NCI-H2107 (cell line): ENCODE results near the gene FOCAD.
"Not testable (repeated sequence)": the region's sequence is repeated elsewhere in the genome, so short reads cannot be mapped to it uniquely, and the experiment has no call there.

Experiments
- DNase-seq: peaks from one replicate; lab custom pipeline; 2025; lab: John Stamatoyannopoulos, UW

Gene FOCAD

GRCh38 chr9:20884985-20885593, 201.0 kb downstream of the FOCAD start:
- peak; percentile 7 for DNase-seq

DNA sequence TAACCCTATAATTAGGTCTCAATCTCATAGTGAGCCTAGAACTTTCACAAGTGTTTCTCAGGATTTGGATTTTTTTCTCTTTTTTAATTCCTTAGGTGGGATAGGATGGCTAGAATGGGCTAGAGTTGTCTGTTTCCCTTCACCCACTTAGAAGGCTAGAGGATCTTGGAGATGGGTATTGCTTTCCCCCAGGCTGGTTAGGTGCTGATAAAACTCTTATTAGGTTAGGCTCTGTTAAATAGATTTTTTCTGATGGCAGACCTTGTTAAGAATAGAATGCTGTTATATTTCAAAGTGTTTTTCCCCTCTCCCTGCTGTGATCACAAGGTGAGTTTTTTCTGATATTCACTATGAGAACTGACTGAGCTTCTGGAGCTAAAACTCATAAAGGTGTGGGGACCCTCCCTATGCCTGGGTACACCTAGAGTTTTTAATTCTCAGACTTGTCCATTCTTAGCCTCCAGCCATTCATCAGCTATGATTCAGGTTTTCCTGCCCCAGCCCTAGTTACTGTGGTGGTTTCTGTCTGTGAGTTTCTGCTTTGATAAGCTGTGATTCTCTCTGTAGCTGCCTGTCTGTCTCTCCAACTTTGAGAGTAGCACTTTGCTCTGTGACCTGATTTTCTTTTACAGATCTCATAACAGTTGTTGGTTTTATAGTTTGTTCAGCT, 215.0 kb downstream of the FOCAD start:
- DNase-seq: no peak

- DNase-seq: no peak
Observed at GRCh38 chr9:20903212-20903611, 219.2 kb downstream of the FOCAD start.

DNA sequence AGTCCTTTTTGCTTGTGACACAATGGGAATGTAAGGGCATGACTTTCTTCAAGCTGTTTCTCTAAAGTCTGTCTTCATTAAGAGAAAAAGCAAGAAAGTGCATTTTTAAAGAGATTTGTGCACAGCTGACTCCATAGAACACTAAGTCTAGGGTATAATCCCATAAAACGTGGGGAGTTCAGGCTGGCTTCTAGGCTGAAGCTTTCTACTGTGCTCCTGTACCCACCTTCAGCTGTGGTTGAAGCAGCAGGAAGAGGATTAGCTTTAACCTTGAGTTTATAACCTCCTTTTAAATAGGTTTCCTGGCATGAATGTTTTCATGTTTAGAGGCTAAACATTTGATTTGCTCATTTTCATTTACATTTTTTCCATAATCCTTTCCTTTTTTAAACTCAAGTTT, 220.9 kb downstream of the FOCAD start:
- no peak for DNase-seq

GRCh38 chr9:20906326-20906725, 222.3 kb downstream of the FOCAD start:
- no peak for DNase-seq

DNA sequence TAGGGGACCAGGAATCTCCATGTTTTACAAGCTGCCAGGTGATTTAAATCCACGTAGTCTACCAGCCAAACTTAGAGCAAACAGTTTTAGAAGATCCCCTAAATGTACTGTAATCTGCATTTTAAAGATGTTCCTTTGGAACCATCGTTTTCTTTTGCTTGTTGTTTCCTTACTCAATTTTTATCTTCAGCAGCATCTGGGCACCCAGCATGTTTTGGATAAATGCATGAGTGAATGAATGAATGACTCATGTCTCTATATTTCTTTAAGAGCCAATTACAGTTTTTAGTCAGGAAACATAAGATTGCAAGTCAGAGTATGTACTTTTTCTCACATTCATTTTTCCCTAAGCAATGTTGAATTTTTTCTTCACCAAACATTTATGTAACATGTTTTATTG, 224.4 kb downstream of the FOCAD start:
- no peak for DNase-seq

GRCh38 chr9:20914556-20914955, 230.5 kb downstream of the FOCAD start:
- DNase-seq: no peak

DNA sequence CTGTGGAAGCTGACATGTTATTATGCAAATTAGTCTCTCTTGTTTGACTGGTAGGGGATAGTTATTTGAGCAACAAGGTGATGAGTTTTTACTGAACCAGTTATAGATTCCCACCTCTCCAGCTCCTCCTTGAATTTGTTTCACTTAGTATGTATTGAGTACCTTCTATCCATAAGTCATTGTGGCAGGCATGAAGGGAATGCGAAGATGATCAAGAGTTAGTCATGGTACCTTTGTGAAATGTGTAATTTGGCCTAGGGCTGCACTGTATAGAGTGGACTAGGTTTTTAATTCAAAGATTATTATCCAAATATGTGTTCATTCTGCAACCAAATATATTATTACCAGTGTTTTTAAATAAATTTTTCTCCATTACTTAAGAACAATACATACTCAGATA, 237.3 kb downstream of the FOCAD start:
- no peak for DNase-seq

DNA sequence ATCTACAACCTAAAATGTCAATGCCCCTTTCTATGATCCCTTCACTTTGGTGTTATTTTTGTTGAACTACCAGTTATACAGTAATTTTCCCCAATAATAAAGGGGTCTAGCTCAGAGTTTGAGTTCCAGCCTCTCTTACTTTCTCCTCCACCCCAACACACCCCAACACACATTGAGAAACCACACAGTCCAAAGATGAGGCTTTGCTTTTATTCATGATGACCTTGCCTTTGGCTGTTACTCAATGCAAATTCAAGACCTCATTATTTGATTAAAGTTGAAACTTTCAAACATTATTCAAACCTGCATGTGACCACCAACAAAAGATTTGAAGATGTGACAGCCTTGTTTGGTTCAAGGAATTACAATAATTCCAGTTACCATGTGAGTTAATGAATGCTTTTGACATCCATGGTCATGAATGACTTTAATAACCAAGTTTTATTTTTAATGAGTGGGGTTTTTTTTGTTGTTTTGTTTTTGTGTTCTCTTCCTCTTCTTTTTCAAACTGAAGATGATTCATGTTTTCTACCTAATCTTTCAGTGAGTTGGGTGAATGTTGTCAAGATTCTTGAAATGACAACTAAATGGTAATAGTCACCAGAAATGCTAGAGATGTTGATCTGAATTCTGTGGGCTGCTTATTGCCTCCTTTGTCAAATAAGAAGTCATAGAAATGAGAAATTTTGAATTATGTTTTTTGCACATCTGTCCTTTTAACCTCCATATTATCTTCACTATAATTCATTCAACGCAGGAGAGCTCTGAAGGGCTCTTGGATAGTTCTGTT, 241.4 kb downstream of the FOCAD start:
- DNase-seq: no peak

DNA sequence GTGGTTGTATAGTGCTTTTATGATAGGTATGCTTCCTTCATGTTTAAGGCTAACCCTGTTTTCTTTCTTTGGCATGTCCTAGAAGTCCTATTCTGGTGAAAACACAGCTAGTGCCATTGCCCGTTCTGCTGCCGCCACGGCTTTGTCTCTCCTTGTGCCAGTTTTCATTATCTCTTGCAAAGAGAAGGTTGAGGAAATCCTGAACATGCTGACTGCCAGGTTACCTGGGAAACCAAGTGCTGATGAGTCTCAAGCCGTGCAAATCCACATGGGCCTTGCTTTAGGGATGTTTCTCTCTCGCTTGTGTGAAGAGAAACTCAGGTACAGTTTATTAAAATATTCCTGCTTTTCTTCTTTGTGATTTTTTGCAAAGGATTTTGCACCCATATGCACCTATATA, 245.2 kb downstream of the FOCAD start:
- no peak for DNase-seq

DNA sequence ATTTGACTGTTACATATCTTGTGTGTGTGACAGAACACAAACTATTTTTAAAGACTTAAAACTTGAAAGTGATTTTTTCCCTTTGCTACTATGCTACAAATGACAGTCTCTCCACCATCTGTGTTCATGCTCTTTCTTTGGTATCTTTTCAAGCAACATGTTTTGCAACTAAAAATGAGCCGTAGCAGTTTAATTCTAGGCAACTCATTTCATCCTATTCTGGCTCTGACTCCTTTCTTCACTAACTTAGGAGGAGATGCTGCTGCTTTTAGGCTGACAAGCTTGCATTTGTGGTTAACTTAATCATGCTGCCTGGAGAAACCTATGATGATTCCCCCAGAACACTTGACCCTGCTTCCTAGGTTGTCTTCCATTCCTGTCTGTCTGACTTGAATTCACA, 246.8 kb downstream of the FOCAD start:
- DNase-seq: no peak

DNA sequence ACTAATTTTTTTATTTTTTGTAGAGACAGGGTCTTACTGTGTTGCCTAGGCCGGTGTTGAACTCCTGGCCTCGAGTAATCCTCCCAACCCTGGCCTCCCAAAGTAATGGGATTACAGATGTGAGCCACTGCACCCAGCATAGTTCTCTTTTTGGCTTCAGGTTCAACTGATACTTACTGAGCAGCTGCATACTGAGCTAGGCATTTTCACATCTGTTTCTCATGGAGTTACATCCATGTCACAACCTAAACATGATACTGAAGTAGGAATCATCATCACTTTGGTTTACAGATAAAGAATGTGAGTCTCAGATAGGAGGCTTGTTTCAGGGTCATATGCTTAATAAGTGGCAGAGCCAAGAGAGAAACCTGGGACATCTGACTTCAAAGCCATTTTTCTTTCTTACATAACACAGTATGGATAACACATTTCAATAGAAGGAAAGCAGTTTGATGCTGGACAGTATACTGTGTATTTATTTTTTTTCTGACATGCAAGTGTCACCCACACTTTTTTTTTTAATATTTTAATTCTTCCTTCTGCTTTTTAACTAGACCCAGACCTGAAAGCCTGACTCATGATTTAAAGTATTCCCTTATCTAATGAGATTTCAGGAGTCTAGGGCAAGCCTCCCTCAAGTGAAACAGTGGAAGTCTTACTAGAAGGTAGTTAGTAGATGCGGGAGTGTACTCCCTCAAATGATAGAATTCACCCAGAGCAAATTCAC, 256.6 kb downstream of the FOCAD start:
- no peak for DNase-seq

DNA sequence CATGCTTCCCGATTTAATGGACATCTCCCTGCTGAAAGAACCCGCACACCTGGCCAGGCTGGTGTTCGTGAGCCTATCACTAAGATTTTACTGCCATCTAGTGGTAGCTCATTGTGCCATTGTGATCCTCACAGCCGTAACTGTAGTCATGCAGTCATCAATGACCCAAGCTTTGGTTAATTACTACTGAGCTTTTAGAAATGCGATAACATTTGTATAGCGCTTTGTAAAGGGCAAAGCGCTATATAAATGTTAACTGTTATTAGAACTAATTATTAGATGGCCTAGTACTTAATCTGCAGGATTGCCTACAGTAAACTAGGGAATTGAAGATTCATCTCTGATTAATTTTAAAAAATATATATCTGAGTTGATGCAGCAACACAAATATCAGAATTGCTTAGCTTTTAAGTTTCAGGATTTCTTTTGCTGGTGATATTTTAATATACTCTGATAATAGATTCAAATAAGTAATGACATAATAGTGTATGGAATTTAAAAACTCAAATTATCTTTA, 257.2 kb downstream of the FOCAD start:
- DNase-seq: peak; percentile 65

DNA sequence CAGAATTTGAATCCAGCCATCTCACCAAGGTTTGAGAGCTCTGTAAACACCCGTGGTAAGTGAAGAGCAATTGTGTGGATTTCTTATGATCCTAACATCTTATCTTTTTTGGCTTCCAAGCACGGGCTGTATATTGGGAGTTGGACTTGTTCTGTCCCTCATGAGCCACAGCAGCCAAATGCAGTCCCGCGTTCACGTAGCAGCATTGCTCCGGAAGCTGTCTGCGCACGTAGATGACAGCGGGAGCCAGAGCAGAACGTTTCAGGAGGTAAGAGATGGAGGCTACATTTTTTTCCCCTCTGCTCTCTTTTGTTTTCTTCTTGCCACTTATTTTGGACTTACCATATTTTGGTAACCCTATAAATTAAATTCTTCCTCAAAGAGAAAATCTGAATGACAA, 260.4 kb downstream of the FOCAD start:
- no peak for DNase-seq

GRCh38 chr9:20945269-20945668, 261.2 kb downstream of the FOCAD start:
- no peak for DNase-seq

GRCh38 chr9:20945856-20946255, 261.8 kb downstream of the FOCAD start:
- no peak for DNase-seq

- no peak for DNase-seq
Observed at GRCh38 chr9:20948703-20949102, 264.6 kb downstream of the FOCAD start.

DNA sequence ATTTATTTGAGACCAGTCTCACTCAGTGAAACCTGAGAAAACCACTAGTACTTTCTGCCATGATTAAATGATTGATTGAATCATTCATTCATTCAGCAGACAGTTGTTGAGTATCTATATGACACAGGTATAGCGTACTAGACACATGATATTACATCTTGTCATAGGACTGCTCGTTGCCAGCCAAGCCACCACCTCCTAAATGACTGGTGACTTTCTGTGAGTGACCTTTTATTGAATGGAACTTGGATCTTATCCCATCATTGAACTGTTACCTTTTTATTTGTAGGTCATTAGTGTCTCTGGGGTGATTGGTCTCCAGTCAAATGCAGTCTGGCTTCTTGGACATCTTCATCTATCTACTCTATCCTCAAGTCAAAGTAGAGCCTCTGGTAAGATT, 266.6 kb downstream of the FOCAD start:
- no peak for DNase-seq

GRCh38 chr9:20962536-20963225, 278.6 kb downstream of the FOCAD start:
- DNase-seq: no peak

DNA sequence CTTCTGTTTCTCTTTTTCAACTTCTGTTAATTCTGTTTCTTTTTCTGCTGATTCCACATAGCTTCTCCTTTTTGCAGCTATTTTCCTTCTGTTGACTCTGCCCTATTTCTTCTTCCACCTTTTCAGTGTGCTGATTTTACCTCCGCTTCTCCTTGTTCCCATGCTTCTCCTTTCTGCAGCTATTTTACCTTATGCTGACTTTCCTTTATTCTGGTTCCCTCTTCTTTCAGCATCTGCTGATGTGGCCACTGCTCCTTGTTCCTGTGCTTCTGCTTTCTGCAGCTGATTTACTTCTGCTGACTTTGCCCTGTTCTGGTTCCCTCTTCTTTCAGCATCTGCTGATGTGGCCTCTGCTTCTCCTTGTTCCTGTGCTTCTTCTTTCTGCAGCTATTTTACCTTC, 288.6 kb downstream of the FOCAD start:
- no peak for DNase-seq

- DNase-seq: not testable (repeated sequence)
Observed at GRCh38 chr9:20973246-20973947, 289.3 kb downstream of the FOCAD start.
